ENCODE data around the gene MAP7D3. TPM values are rescaled to one million over a fixed set of nuclear protein-coding genes. Genes with fewer than 3 reads are reported as not detected.
A peak's percentile ranks its signal among the peaks of the same experiment; 100 is the strongest.

Gene MAP7D3
- total RNA-seq, 4 donors from 2014 or later, result 14.5 to 21.2 (median 17.1) TPM

- Histone ChIP-seq H3K36me3 (no peaks in the 10 kb centered on the region), H3K27ac (replicated peaks in 1 of 4) (peak overlapping the region; percentile 86 to 99 (median 96)), H3K27me3 (no peaks in the 10 kb centered on the region), H3K9me3 (no peaks in the 10 kb centered on the region), H3K4me3 (no peak overlapping the region), H3K4me1 (peaks cover 55 to 71% (median 66%) of the 10 kb centered on the region in 4 donors)
- intact Hi-C loops (cut with DNase I), result no loop called here
- DNase-seq (ENCODE audit: extremely low spot score), result no peak
- TF ChIP-seq POLR2A (IDR thresholded peaks at IDR 0.05; ENCODE audit: low read depth) (no peak), POLR2AphosphoS5 (IDR thresholded peaks at IDR 0.05) (no peak), EP300 (IDR thresholded peaks at IDR 0.05) (no peak)
- TF ChIP-seq, protein P1, sequence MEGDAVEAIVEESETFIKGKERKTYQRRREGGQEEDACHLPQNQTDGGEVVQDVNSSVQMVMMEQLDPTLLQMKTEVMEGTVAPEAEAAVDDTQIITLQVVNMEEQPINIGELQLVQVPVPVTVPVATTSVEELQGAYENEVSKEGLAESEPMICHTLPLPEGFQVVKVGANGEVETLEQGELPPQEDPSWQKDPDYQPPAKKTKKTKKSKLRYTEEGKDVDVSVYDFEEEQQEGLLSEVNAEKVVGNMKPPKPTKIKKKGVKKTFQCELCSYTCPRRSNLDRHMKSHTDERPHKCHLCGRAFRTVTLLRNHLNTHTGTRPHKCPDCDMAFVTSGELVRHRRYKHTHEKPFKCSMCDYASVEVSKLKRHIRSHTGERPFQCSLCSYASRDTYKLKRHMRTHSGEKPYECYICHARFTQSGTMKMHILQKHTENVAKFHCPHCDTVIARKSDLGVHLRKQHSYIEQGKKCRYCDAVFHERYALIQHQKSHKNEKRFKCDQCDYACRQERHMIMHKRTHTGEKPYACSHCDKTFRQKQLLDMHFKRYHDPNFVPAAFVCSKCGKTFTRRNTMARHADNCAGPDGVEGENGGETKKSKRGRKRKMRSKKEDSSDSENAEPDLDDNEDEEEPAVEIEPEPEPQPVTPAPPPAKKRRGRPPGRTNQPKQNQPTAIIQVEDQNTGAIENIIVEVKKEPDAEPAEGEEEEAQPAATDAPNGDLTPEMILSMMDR (IDR thresholded peaks at IDR 0.05), result no peak
- WGBS, result 73% methylated on average over 2 of the region's 2 CpGs
Observed at GRCh38 chrX:136194536-136194935, 56.7 kb downstream of the MAP7D3 start.

DNA sequence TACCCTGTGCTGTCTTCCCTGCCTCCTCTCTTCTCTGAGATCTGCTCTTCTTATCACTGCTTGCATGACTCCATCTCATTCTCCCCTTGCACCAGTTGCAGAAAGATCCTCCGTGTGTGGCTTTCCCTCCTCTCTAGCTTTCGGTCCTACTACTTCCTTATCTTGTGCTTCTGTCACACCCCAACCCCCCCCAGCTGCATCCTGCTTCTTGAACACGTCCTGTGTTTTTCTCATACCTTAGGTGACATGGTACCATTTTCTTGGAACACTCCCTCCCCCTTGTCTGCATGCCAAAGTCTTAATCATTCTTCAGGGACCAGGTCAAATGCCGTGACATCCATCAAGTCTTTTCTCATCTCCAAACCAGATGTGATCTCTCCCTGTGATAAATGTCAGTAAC is 57.4 kb downstream of the MAP7D3 start:
- Histone ChIP-seq H3K9me3 (no peaks in the 10 kb centered on the region), H3K27me3 (no peaks in the 10 kb centered on the region), H3K4me1 (peaks cover 62 to 78% (median 70%) of the 10 kb centered on the region in 4 donors), H3K36me3 (no peaks in the 10 kb centered on the region), H3K27ac (replicated peaks in 1 of 4) (peak overlapping the region; percentile 86 to 99 (median 96)), H3K4me3 (no peak overlapping the region)
- intact Hi-C loops (cut with DNase I), result no loop called here
- no peak for TF ChIP-seq EP300 (IDR thresholded peaks at IDR 0.05)
- TF ChIP-seq, protein P1 (IDR thresholded peaks at IDR 0.05), result no peak
- TF ChIP-seq POLR2AphosphoS5 (IDR thresholded peaks at IDR 0.05), result no peak
- TF ChIP-seq POLR2A (IDR thresholded peaks at IDR 0.05; ENCODE audit: low read depth), result no peak
- no peak for DNase-seq (ENCODE audit: extremely low spot score)
- 36% methylated on average over 4 of the region's 4 CpGs for WGBS

GRCh38 chrX:136192839-136193414 is 58.3 kb downstream of the MAP7D3 start:
- Histone ChIP-seq H3K27me3 (no peaks in the 10 kb centered on the region), H3K27ac (replicated peaks in 1 of 4) (peak overlapping the region; percentile 86 to 99 (median 96)), H3K4me1 (peaks cover 67 to 87% (median 77%) of the 10 kb centered on the region in 4 donors), H3K36me3 (no peaks in the 10 kb centered on the region), H3K9me3 (no peaks in the 10 kb centered on the region), H3K4me3 (peak overlapping the region in 1 of 4 donors; percentile 7)
- no peak for DNase-seq (ENCODE audit: extremely low spot score)
- WGBS, result 61% methylated on average over 3 of the region's 3 CpGs
- intact Hi-C loops (cut with DNase I), result no loop called here
- TF ChIP-seq EP300 (IDR thresholded peaks at IDR 0.05) (no peak), POLR2AphosphoS5 (IDR thresholded peaks at IDR 0.05) (no peak), POLR2A (IDR thresholded peaks at IDR 0.05; ENCODE audit: low read depth) (no peak)
- TF ChIP-seq, protein P1 (IDR thresholded peaks at IDR 0.05), result no peak

GRCh38 chrX:136192135-136192534 is 59.1 kb downstream of the MAP7D3 start:
- intact Hi-C loops (cut with DNase I), result no loop called here
- Histone ChIP-seq H3K27me3 (no peaks in the 10 kb centered on the region), H3K4me3 (no peak overlapping the region), H3K9me3 (no peaks in the 10 kb centered on the region), H3K4me1 (peaks cover 67 to 94% (median 77%) of the 10 kb centered on the region in 4 donors), H3K27ac (replicated peaks in 1 of 4) (peak overlapping the region; percentile 86 to 99 (median 96)), H3K36me3 (no peaks in the 10 kb centered on the region)
- 69% methylated on average over 2 of the region's 2 CpGs for WGBS
- TF ChIP-seq, protein P1 (IDR thresholded peaks at IDR 0.05), result no peak
- TF ChIP-seq EP300 (IDR thresholded peaks at IDR 0.05) (no peak), POLR2AphosphoS5 (IDR thresholded peaks at IDR 0.05) (no peak), POLR2A (IDR thresholded peaks at IDR 0.05; ENCODE audit: low read depth) (no peak)
- DNase-seq (ENCODE audit: extremely low spot score), result no peak

DNA sequence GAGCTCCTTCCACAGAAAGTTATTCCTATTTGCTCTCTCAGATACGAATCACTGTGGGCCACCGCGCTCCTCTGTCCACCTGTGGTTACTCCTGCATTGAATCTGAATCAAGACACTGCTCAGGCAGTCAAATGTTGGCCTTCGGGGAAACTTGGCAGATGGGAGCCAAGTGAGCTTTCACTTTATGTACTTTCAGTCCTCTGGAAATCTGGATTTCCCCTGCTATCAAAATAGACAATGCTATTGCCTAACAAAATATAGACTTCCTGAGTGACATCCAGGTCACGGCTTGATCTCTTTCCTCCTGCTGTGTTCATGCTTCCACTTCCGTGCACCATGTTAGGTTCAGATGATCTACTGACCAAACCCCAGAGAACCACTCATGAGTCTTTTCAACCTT is 60.0 kb downstream of the MAP7D3 start:
- Histone ChIP-seq H3K4me1 (peaks cover 60 to 99% (median 78%) of the 10 kb centered on the region in 4 donors), H3K36me3 (no peaks in the 10 kb centered on the region), H3K27ac (replicated peaks in 1 of 4) (peak overlapping the region; percentile 86 to 99 (median 96)), H3K9me3 (no peaks in the 10 kb centered on the region), H3K27me3 (no peaks in the 10 kb centered on the region), H3K4me3 (no peak overlapping the region)
- 59% methylated on average over 6 of the region's 6 CpGs for WGBS
- TF ChIP-seq EP300 (IDR thresholded peaks at IDR 0.05) (no peak), POLR2AphosphoS5 (IDR thresholded peaks at IDR 0.05) (peak in 1 of 2 donors; percentile 36), POLR2A (IDR thresholded peaks at IDR 0.05; ENCODE audit: low read depth) (no peak)
- TF ChIP-seq, protein P1 (IDR thresholded peaks at IDR 0.05), result no peak
- DNase-seq (ENCODE audit: extremely low spot score), result no peak
- intact Hi-C loops (cut with DNase I), result no loop called here

Measured in esophagus muscularis mucosa (tissue), 4 donors.